Duodenal mucosa (tissue), 2 donors: ENCODE data around the gene KCNMA1.
"Not testable (repeated sequence)": the region's sequence is repeated elsewhere in the genome, so short reads cannot be mapped to it uniquely, and the experiment has no call there.

ENCODE experiments used
- H3K27ac ChIP-seq: one replicate; pipeline ENCODE4 v1.7.0; 2013; ENCODE audit warnings: low read depth, low read length
- H3K27me3 ChIP-seq, 2 donors: one replicate each; pipeline ENCODE4 v1.7.0; 2013; ENCODE audit warnings: low read length in 2 of 2, control low read depth in 1 of 2; ENCODE audit not compliant: insufficient read depth in 2 of 2, control insufficient read depth in 1 of 2
- H3K36me3 ChIP-seq, 2 donors: one replicate each; pipeline ENCODE4 v1.7.0; 2013; ENCODE audit warnings: low read length in 2 of 2, control low read depth in 1 of 2; ENCODE audit not compliant: insufficient read depth in 2 of 2, control insufficient read depth in 1 of 2
- H3K4me1 ChIP-seq, 2 donors: one replicate each; pipeline ENCODE4 v1.7.0; 2013; ENCODE audit warnings: low read length in 2 of 2, control low read depth in 1 of 2; ENCODE audit not compliant: insufficient read depth in 2 of 2, control insufficient read depth in 1 of 2
- H3K4me3 ChIP-seq, 2 donors: one replicate each; pipeline ENCODE4 v1.7.0; 2013; ENCODE audit warnings: low read length in 2 of 2, low read depth in 1 of 2
- H3K9ac ChIP-seq, 2 donors: one replicate each; pipeline ENCODE4 v1.7.0; 2013; ENCODE audit warnings: low read length in 2 of 2, low read depth in 1 of 2
- H3K9me3 ChIP-seq, 2 donors: one replicate each; pipeline ENCODE4 v1.7.0; 2013; ENCODE audit warnings: low read length in 2 of 2, control low read depth in 1 of 2; ENCODE audit not compliant: control insufficient read depth in 1 of 2

KCNMA1 gene

GRCh38 chr10:77577666-77578229, 59.9 kb downstream of the KCNMA1 start:
- no peaks in the 10 kb centered on the region for H3K9me3 ChIP-seq
- H3K4me3 ChIP-seq = no peak overlapping the region
- peaks cover 3 to 6% of the 10 kb centered on the region in 2 donors for H3K4me1 ChIP-seq
- H3K36me3 ChIP-seq = no peaks in the 10 kb centered on the region
- H3K9ac ChIP-seq = no peak overlapping the region
- H3K27ac ChIP-seq = no peak overlapping the region
- no peaks in the 10 kb centered on the region for H3K27me3 ChIP-seq

- no peak overlapping the region for H3K9ac ChIP-seq
- H3K36me3 ChIP-seq = no peaks in the 10 kb centered on the region
- H3K27ac ChIP-seq = no peak overlapping the region
- H3K4me3 ChIP-seq = no peak overlapping the region
- peaks cover 3 to 6% of the 10 kb centered on the region in 2 donors for H3K4me1 ChIP-seq
- H3K27me3 ChIP-seq = no peaks in the 10 kb centered on the region
- H3K9me3 ChIP-seq = no peaks in the 10 kb centered on the region
Observed at GRCh38 chr10:77576444-77577032, 61.1 kb downstream of the KCNMA1 start.

GRCh38 chr10:77576007-77576367, 61.6 kb downstream of the KCNMA1 start:
- no peak overlapping the region for H3K4me3 ChIP-seq
- no peak overlapping the region for H3K27ac ChIP-seq
- no peak overlapping the region for H3K9ac ChIP-seq
- no peaks in the 10 kb centered on the region for H3K9me3 ChIP-seq
- H3K27me3 ChIP-seq = no peaks in the 10 kb centered on the region
- H3K36me3 ChIP-seq = no peaks in the 10 kb centered on the region
- H3K4me1 ChIP-seq = peaks cover 3 to 10% of the 10 kb centered on the region in 2 donors

GRCh38 chr10:77575271-77576006, 62.2 kb downstream of the KCNMA1 start:
- no peak overlapping the region for H3K4me3 ChIP-seq
- no peaks in the 10 kb centered on the region for H3K9me3 ChIP-seq
- peaks cover 0 to 10% of the 10 kb centered on the region in 2 donors for H3K4me1 ChIP-seq
- no peak overlapping the region for H3K9ac ChIP-seq
- H3K27me3 ChIP-seq = no peaks in the 10 kb centered on the region
- no peak overlapping the region for H3K27ac ChIP-seq
- H3K36me3 ChIP-seq = no peaks in the 10 kb centered on the region

- Histone ChIP-seq H3K9ac (no peak overlapping the region), H3K4me1 (peaks cover 0 to 8% of the 10 kb centered on the region in 2 donors), H3K27ac (no peak overlapping the region), H3K4me3 (no peak overlapping the region), H3K36me3 (no peaks in the 10 kb centered on the region), H3K9me3 (no peaks in the 10 kb centered on the region), H3K27me3 (no peaks in the 10 kb centered on the region)
Observed at GRCh38 chr10:77574438-77574837, 63.2 kb downstream of the KCNMA1 start.

- H3K27me3 ChIP-seq, H3K9ac ChIP-seq, H3K36me3 ChIP-seq, H3K4me3 ChIP-seq, H3K27ac ChIP-seq, H3K9me3 ChIP-seq, H3K4me1 ChIP-seq: not testable (repeated sequence)
Observed at GRCh38 chr10:77572520-77572919, 65.1 kb downstream of the KCNMA1 start.

- H3K4me1 ChIP-seq = peaks cover 0 to 8% of the 10 kb centered on the region in 2 donors
- H3K4me3 ChIP-seq = no peak overlapping the region
- no peaks in the 10 kb centered on the region for H3K27me3 ChIP-seq
- H3K9me3 ChIP-seq = no peaks in the 10 kb centered on the region
- no peak overlapping the region for H3K27ac ChIP-seq
- no peak overlapping the region for H3K9ac ChIP-seq
- no peaks in the 10 kb centered on the region for H3K36me3 ChIP-seq
Observed at GRCh38 chr10:77571490-77571889, 66.1 kb downstream of the KCNMA1 start.

- Histone ChIP-seq H3K36me3 (no peaks in the 10 kb centered on the region), H3K4me3 (no peak overlapping the region), H3K4me1 (peaks cover 29 to 31% of the 10 kb centered on the region in 2 donors), H3K9me3 (no peaks in the 10 kb centered on the region), H3K9ac (no peak overlapping the region), H3K27ac (no peak overlapping the region), H3K27me3 (no peaks in the 10 kb centered on the region)
Observed at GRCh38 chr10:77566914-77567566, 70.6 kb downstream of the KCNMA1 start.

GRCh38 chr10:77566236-77566635, 71.4 kb downstream of the KCNMA1 start:
- Histone ChIP-seq H3K27ac (no peak overlapping the region), H3K4me3 (no peak overlapping the region), H3K4me1 (peaks cover 31 to 37% of the 10 kb centered on the region in 2 donors), H3K9ac (no peak overlapping the region), H3K27me3 (no peaks in the 10 kb centered on the region), H3K36me3 (no peaks in the 10 kb centered on the region), H3K9me3 (no peaks in the 10 kb centered on the region)

- H3K4me3 ChIP-seq = no peak overlapping the region
- H3K27ac ChIP-seq = no peak overlapping the region
- no peak overlapping the region for H3K9ac ChIP-seq
- H3K36me3 ChIP-seq = no peaks in the 10 kb centered on the region
- peaks cover 30 to 38% of the 10 kb centered on the region in 2 donors for H3K4me1 ChIP-seq
- H3K27me3 ChIP-seq = no peaks in the 10 kb centered on the region
- H3K9me3 ChIP-seq = no peaks in the 10 kb centered on the region
Observed at GRCh38 chr10:77565590-77566023, 72.0 kb downstream of the KCNMA1 start.
